ENCODE measurements around the gene NFIA. TPM values are rescaled to one million over a fixed set of nuclear protein-coding genes. Genes with fewer than 3 reads are reported as not detected.

NFIA gene
- polyA plus RNA-seq, 3 donors: 13.9 to 17.3 (median 16.2) TPM

DNA sequence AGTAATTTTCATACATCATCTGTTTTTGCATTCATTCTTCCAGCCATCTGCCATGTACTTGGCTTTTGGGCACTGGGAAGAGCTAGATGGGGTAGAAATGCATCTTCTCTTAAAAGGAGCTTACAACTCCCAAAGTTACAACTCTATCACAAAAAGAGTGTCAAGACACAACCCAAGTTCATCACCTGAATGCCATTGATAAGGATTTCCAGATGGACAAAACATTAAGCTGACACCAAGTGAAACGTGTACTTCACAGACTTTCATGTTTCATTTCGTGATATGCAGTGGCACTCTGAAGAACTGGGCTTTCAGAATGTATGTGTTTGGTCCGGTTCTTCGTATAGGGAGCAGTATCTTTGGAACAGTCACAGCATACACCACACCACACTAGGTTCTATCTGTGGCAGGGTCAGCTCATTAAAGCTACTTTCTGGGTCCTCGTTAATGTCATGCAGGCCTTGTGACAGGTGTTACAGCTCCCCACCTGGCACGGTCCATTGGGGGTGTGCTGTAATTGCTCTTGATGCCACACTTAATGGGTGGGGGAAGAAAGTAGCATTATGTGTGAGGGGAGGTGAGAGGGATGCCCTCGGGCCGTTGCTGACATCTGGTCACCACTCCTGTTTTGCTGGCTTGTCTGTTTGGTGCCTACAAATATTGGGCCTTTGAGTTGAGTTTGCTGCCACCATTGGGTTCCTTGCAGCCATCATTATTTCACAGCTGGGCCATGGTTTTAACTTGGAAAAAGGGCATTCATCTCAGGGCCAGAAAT, 164.9 kb downstream of the NFIA start:
- DNase-seq (ENCODE audit: extremely low read depth in 1 of 11, low read depth in 9 of 11, low spot score in 4 of 11): no peak

- DNase-seq (ENCODE audit: extremely low read depth in 1 of 11, low read depth in 9 of 11, low spot score in 4 of 11): no peak
These were observed 165.8 kb downstream of the NFIA start for GRCh38 chr1:61247881-61248752.

GRCh38 chr1:61250933-61251332, 168.6 kb downstream of the NFIA start:
- no peak for DNase-seq (ENCODE audit: extremely low read depth in 1 of 11, low read depth in 9 of 11, low spot score in 4 of 11)

- no peak for DNase-seq (ENCODE audit: extremely low read depth in 1 of 11, low read depth in 9 of 11, low spot score in 4 of 11)
These were observed 170.8 kb downstream of the NFIA start for GRCh38 chr1:61253059-61253735.

GRCh38 chr1:61253912-61254633, 171.7 kb downstream of the NFIA start:
- no peak for DNase-seq (ENCODE audit: extremely low read depth in 1 of 11, low read depth in 9 of 11, low spot score in 4 of 11)

DNA sequence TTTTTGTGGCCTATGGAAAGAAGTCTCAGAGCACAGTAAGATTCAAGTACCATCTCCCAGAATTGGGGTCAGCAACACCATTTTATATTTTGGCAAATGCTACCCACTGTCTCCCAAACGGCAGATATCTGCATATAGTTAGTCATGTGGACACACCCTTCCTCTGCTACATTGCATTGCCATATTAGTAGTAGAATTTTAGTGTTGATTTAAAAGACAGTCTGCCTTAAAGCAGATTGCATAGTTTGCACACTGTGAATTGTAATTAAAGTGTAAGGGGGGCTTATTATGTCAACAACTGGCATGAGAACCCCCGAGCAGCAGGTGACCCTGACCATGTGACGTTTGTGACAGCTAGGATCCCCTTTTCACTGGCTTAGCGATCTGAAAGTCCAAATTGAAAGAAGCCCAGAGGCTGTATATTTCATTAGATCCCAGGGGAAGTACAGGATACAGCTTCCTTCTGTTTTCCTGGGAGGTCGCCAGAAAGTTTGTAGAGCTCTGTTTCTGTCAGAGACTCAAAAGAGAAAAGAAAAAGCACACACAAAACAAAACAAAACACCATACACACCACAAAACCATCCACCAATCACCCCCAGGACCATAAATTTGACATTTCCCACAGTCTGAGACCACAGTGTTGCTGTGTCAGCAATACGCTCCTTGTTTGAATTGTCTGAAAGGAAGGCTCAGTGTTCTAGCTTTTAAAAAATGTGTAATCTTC, 172.4 kb downstream of the NFIA start:
- peak; percentile 54 to 83 (median 65) for DNase-seq (ENCODE audit: extremely low read depth in 1 of 11, low read depth in 9 of 11, low spot score in 4 of 11)

DNA sequence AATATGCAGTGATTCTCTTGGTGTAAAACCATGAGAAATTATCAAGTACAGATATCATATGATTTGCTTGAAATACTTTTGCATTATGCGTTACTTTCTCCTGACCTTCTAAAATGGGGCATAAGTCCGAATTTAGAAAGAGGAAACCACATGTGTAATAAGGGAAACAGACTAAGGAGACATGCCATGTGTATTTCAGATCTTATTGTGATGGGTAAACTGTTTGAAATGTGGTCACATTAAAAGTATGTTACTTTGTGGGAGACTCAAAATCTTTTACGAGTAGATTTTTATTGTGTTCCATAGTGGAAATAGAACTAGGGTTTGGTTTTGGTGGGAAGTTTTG, 173.0 kb downstream of the NFIA start:
- no peak for DNase-seq (ENCODE audit: extremely low read depth in 1 of 11, low read depth in 9 of 11, low spot score in 4 of 11)

GRCh38 chr1:61259379-61260148, 177.2 kb downstream of the NFIA start:
- DNase-seq (ENCODE audit: extremely low read depth in 1 of 11, low read depth in 9 of 11, low spot score in 4 of 11): no peak

DNA sequence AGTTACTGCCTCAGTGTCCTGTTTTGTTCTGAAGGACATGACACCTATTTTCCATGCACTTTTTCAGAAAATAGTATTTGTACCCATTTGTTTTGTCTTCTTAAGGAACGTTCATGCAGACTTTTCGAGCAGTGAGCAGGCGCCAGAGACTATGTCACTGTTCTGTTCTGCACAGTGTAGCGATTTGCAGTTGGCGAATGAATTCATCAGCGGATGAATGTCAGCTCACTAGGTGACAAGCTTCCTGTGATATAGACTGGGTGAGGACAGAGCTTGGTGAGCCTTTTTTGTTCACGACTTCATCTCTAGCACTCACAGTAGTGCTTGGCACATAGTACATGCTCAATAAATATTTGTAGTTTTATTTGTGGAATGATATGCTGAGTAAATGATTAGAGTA, 177.8 kb downstream of the NFIA start:
- no peak for DNase-seq (ENCODE audit: extremely low read depth in 1 of 11, low read depth in 9 of 11, low spot score in 4 of 11)

DNA sequence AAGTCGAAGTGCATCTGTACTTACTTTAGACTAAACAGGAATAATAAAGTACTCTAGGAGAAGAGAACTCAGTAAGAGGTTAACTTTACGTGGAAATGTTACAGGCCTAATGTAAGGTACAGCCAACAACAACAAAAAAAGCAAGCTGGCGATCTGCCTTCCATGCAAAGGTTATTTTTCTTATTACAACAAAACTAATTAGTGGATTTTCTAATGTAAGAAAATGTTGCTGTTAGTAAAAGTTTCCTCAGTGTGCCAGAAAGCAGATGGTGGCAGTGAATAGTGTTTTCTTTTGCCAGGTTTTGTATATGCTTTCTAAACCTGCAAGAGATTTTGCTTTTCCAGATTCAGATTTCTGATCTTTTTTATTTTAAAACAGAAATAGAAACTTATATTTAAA, 179.2 kb downstream of the NFIA start:
- no peak for DNase-seq (ENCODE audit: extremely low read depth in 1 of 11, low read depth in 9 of 11, low spot score in 4 of 11)

DNA sequence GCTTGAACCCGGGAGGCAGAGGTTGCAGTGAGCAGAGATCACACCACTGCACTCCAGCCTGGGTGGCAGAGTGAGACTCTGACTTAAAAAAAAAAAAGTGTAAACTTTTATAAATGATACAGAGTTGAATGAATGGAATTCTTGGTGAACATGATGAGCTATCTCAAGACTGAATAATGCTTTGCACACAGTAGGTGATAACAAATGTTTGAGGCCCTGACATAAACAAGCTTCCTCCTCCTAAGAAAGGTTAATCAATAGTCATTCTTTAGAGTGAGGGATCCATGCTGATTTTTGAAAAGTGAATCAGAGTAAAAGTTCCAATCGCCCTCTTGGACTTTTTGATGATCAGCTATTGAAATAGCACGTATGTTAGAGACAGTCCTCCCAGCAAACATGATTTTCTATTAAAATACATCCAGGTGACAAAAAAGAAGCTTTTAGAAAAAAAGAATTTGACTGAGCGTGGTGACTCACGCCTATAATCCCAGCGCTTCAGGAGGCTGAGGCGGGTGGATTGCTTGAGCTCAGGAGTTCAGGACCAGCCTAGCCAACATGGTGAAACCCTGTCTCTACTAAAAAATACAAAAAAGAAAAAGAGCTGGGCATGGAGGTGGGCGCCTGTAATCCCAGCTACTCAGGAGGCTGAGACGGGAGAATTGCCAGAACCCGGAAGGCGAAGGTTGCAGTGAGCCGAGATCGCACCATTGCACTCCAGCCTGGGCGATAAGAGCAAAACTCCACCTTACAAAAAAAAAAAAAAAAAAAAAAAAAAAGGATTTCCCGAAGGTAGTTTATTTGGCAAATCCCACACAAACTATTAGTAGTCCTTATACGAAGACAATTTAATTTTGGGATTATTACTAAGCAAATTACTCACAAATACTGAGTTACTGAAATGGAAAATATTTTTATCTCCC, 181.8 kb downstream of the NFIA start:
- DNase-seq (ENCODE audit: extremely low read depth in 1 of 11, low read depth in 9 of 11, low spot score in 4 of 11): no peak

DNA sequence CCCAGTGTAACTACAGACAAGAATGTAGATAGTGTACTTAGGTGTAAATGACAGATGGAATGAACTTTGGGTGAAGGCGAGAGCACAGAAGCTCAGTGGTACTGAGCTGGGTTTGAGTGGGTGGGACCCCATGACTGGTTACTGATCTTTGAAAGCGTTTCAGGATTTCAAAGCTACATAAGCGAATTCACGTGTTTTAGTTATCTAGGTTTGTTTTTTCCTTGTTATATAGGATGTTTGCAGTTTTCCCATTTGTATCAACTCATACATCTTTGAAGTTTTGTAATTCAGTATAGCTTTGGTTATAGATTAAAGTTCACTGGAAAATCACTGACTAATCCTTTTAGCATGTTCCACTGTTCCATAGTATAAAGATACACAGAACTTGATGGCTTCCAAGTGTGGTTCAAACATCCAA, 182.5 kb downstream of the NFIA start:
- DNase-seq (ENCODE audit: extremely low read depth in 1 of 11, low read depth in 9 of 11, low spot score in 4 of 11): no peak

- no peak for DNase-seq (ENCODE audit: extremely low read depth in 1 of 11, low read depth in 9 of 11, low spot score in 4 of 11)
These were observed 183.3 kb downstream of the NFIA start for GRCh38 chr1:61265665-61266064.

- no peak for DNase-seq (ENCODE audit: extremely low read depth in 1 of 11, low read depth in 9 of 11, low spot score in 4 of 11)
These were observed 184.4 kb downstream of the NFIA start for GRCh38 chr1:61266738-61267137.

DNA sequence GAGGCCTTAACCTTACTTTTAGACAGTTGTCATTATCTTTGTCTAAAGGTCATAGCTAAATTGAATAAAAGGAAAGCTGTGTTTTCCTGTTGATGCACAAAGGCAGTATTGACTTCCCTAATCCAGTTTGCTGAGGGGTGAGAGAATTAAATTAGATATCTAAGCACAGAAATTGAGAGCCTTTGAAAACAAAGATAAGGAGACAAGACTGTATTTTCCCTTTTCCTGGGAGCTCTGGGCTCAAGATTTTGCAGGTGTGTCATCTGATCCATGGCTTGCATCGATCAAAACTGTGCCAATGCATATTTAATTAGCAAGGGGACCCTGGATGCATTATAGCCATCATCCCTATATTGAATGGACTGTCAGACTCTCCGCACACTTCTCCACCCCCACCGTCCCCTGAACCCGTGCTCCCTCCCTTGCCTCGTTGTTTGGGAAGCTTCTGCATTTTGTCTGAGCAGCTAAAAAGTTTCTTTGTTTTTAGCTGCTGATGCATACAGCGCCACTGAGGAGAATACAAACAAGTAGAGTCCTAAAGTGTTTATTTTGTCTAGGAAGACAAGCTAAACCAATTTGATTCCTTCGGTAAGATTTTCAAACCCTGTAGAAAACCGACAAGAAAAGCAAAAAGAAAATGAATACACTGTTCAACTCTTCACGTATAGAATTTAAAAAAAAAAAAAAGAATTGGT, 186.3 kb downstream of the NFIA start:
- DNase-seq (ENCODE audit: extremely low read depth in 1 of 11, low read depth in 9 of 11, low spot score in 4 of 11): no peak

- no peak for DNase-seq (ENCODE audit: extremely low read depth in 1 of 11, low read depth in 9 of 11, low spot score in 4 of 11)
These were observed 187.2 kb downstream of the NFIA start for GRCh38 chr1:61269602-61270001.

All from renal cortex interstitium (tissue), 11 donors.